HEK293 (cell line): Measurements from ENCODE around the gene SLC8A2.

ENCODE experiments used
- CTCF ChIA-PET: fragments of 350-600 bp; formaldehyde crosslinking; extraction: SDS; loops from one replicate; lab custom pipeline; 2021; ENCODE audit warnings: antibody characterized with exemption; lab: Yijun Ruan, JAX
- POLR2A ChIA-PET: fragments of 300-600 bp; formaldehyde crosslinking; extraction: SDS; loops from one replicate; lab custom pipeline; 2020; ENCODE audit warnings: antibody characterized with exemption, inconsistent platforms; lab: Yijun Ruan, JAX
- H3K27ac ChIP-seq: fragments of 200-500 bp; sonication (Bioruptor generic); 2 replicates; pipeline ENCODE4 v1.5.1; 2014; ENCODE audit warnings: low read depth, low read length, control low read depth, inconsistent platforms; ENCODE audit errors: extremely low read depth
- H3K36me3 ChIP-seq, 2 experiments: fragments of 200-500 bp in 1 of 2; sonication (Bioruptor generic) in 1 of 2; 1 replicate in 1 of 2; 2 replicates in 1 of 2; pipeline ENCODE4 v1.5.1; 2014 to 2017; ENCODE audit warnings: inconsistent platforms in 2 of 2, low read length in 2 of 2; ENCODE audit not compliant: control insufficient read depth in 2 of 2, insufficient read depth in 1 of 2
- H3K4me1 ChIP-seq: fragments of 200-500 bp; sonication (Bioruptor generic); 2 replicates; pipeline ENCODE4 v1.5.1; 2014; ENCODE audit warnings: mild to moderate bottlenecking, low read length, inconsistent platforms; ENCODE audit not compliant: control insufficient read depth, insufficient read depth
- H3K4me3 ChIP-seq: 2 replicates; pipeline ENCODE4 v1.5.1; 2011; ENCODE audit warnings: low read depth, mild to moderate bottlenecking, control low read depth, low read length, moderate library complexity
- H3K9me3 ChIP-seq: fragments of 200-500 bp; sonication (Bioruptor generic); 2 replicates; pipeline ENCODE4 v1.5.1; 2014; ENCODE audit warnings: low read depth, low read length, inconsistent platforms; ENCODE audit not compliant: control insufficient read depth, insufficient read depth
- KLF8 ChIP-seq: fragments of 450-650 bp; formaldehyde crosslinking; IDR thresholded peaks from 2 replicates; pipeline ENCODE4 v1.5.1; 2016; ENCODE audit warnings: missing biosample characterization, missing genetic modification characterization
- ZNF121 ChIP-seq: fragments of 450-650 bp; formaldehyde crosslinking; IDR thresholded peaks from 2 replicates; pipeline ENCODE4 v1.5.1; 2016; ENCODE audit warnings: missing biosample characterization, missing genetic modification characterization
- ZNF169 ChIP-seq: fragments of 450-650 bp; formaldehyde crosslinking; IDR thresholded peaks from 2 replicates; pipeline ENCODE4 v1.5.1; 2016; ENCODE audit warnings: missing biosample characterization, missing genetic modification characterization
- ZNF24 ChIP-seq: fragments of 450-650 bp; formaldehyde crosslinking; IDR thresholded peaks from 2 replicates; pipeline ENCODE4 v1.5.1; 2016; ENCODE audit warnings: missing biosample characterization, missing genetic modification characterization
- ZNF404 ChIP-seq: fragments of 450-650 bp; formaldehyde crosslinking; IDR thresholded peaks from 2 replicates; pipeline ENCODE4 v1.5.1; 2017; ENCODE audit warnings: missing biosample characterization, missing genetic modification characterization
- ZNF426 ChIP-seq: fragments of 450-650 bp; formaldehyde crosslinking; IDR thresholded peaks from 2 replicates; pipeline ENCODE4 v1.5.1; 2017; ENCODE audit warnings: missing biosample characterization, missing genetic modification characterization, mild to moderate bottlenecking, inconsistent platforms, moderate library complexity
- ZNF555 ChIP-seq: fragments of 450-650 bp; formaldehyde crosslinking; conservative IDR thresholded peaks from 2 replicates; pipeline ENCODE4 v1.5.1; 2017; ENCODE audit warnings: missing biosample characterization, mild to moderate bottlenecking, missing genetic modification characterization, inconsistent platforms
- ZNF560 ChIP-seq: fragments of 450-650 bp; formaldehyde crosslinking; IDR thresholded peaks from 2 replicates; pipeline ENCODE4 v1.5.1; 2017; ENCODE audit warnings: missing biosample characterization, missing genetic modification characterization, borderline replicate concordance
- ZNF777 ChIP-seq: fragments of 450-650 bp; formaldehyde crosslinking; IDR thresholded peaks from 2 replicates; pipeline ENCODE4 v1.5.1; 2017; ENCODE audit warnings: missing biosample characterization, missing genetic modification characterization, borderline replicate concordance
- TF ChIP-seq, protein P1 (sequence below): fragments of 450-650 bp; formaldehyde crosslinking; IDR thresholded peaks from 2 replicates; pipeline ENCODE4 v1.5.1; 2016; ENCODE audit warnings: missing biosample characterization, missing genetic modification characterization
- TF ChIP-seq, protein P2 (sequence below): fragments of 450-650 bp; formaldehyde crosslinking; IDR thresholded peaks from 2 replicates; pipeline ENCODE4 v1.5.1; 2016; ENCODE audit warnings: missing biosample characterization, missing genetic modification characterization, low read depth
- TF ChIP-seq, protein P3 (sequence below): fragments of 450-650 bp; formaldehyde crosslinking; IDR thresholded peaks from 2 replicates; pipeline ENCODE4 v1.5.1; 2017; ENCODE audit warnings: missing biosample characterization, missing genetic modification characterization
- TF ChIP-seq, protein P4 (sequence below): fragments of 450-650 bp; formaldehyde crosslinking; IDR thresholded peaks from 2 replicates; pipeline ENCODE4 v1.5.1; 2016; ENCODE audit warnings: missing biosample characterization, missing genetic modification characterization
- TF ChIP-seq, protein P5 (sequence below): fragments of 450-650 bp; formaldehyde crosslinking; IDR thresholded peaks from 2 replicates; pipeline ENCODE4 v1.5.1; 2017; ENCODE audit warnings: missing biosample characterization, missing genetic modification characterization

SLC8A2 gene

DNA sequence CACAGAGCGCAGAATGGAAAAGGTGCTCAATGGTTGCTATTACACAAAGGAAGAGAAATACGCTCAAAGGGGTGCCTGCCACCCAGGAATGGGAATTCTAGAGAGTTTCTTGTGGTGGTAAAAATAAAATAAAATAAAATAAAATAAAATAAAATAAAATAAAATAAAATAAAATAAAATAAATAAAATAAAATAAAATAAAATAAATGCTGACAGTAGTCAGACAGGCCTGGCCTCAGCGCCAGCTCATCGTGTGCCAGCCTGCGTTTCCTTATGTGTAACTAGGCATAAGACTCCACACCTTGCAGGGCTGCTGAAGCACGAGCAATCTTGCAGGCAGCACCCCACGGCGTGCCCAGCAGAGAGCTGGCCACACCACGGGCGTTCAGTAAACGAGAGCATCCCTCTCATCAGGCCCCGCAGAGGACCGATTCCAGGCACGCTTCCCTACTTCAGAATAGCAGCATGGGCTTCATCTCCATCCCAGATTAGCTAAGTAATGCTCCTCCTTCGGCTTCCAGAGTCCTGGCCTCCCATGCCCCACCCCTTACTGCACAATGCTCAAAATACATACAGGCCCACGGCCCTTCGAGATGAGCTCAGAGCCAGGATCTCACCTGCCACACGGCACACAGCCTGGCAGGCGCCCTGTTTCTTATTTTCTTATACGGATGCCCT, 37.6 kb upstream of the SLC8A2 start:
- no peak overlapping the region for H3K27ac ChIP-seq

DNA sequence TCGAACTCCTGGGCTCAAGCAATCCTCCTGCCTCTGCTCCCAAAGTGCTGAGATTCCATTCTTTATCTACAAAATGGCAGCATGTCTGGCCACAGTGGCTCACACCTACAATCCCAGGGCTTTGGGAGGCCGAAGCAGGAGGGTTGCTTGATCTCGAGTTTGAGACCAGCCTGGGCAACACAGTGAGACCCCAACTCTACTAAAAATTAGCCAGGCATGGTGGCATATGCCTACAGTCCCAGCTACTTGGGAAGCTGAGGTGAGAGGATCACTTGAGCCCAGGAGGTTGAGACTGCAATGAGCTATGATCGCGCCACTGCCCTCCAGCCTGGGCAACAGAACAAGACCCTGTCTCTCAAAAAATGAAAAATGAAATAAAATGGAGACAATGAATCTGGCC, 37.0 kb upstream of the SLC8A2 start:
- Histone ChIP-seq H3K9me3 (no peaks in the 10 kb centered on the region), H3K36me3 (peaks cover 7 to 44% of the 10 kb centered on the region in 2 experiments; a peak in 2 of 3 replicates), H3K4me1 (peaks cover 17% of the 10 kb centered on the region), H3K27ac (no peak overlapping the region), H3K4me3 (no peak overlapping the region)
- TF ChIP-seq, protein P1, sequence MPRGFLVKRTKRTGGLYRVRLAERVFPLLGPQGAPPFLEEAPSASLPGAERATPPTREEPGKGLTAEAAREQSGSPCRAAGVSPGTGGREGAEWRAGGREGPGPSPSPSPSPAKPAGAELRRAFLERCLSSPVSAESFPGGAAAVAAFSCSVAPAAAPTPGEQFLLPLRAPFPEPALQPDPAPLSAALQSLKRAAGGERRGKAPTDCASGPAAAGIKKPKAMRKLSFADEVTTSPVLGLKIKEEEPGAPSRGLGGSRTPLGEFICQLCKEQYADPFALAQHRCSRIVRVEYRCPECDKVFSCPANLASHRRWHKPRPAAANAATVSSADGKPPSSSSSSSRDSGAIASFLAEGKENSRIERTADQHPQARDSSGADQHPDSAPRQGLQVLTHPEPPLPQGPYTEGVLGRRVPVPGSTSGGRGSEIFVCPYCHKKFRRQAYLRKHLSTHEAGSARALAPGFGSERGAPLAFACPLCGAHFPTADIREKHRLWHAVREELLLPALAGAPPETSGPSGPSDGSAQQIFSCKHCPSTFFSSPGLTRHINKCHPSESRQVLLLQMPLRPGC (tag by site-specific recombination): no peak
- TF ChIP-seq KLF8 (tag by site-specific recombination) (no peak), ZNF404 (tag by site-specific recombination) (no peak), ZNF560 (tag by site-specific recombination) (no peak), ZNF169 (no peak), ZNF121 (tag by site-specific recombination) (peak; percentile 88)
- POLR2A ChIA-PET: no interaction called here
- CTCF ChIA-PET: interaction anchor here (0.5 to 1.2 kb wide), 4 partner anchors 13 to 70 kb away, joined by 3 to 9 read pairs (median 6); partner anchors contain the start of gene KPTN

More for the DNA sequence above, 37.6 kb upstream of the SLC8A2 start:
- H3K9me3 ChIP-seq: no peaks in the 10 kb centered on the region
- TF ChIP-seq, protein P2, sequence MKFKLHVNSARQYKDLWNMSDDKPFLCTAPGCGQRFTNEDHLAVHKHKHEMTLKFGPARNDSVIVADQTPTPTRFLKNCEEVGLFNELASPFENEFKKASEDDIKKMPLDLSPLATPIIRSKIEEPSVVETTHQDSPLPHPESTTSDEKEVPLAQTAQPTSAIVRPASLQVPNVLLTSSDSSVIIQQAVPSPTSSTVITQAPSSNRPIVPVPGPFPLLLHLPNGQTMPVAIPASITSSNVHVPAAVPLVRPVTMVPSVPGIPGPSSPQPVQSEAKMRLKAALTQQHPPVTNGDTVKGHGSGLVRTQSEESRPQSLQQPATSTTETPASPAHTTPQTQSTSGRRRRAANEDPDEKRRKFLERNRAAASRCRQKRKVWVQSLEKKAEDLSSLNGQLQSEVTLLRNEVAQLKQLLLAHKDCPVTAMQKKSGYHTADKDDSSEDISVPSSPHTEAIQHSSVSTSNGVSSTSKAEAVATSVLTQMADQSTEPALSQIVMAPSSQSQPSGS: no peak
- TF ChIP-seq, protein P3, sequence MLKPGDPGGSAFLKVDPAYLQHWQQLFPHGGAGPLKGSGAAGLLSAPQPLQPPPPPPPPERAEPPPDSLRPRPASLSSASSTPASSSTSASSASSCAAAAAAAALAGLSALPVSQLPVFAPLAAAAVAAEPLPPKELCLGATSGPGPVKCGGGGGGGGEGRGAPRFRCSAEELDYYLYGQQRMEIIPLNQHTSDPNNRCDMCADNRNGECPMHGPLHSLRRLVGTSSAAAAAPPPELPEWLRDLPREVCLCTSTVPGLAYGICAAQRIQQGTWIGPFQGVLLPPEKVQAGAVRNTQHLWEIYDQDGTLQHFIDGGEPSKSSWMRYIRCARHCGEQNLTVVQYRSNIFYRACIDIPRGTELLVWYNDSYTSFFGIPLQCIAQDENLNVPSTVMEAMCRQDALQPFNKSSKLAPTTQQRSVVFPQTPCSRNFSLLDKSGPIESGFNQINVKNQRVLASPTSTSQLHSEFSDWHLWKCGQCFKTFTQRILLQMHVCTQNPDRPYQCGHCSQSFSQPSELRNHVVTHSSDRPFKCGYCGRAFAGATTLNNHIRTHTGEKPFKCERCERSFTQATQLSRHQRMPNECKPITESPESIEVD (tag by site-specific recombination): no peak
- TF ChIP-seq ZNF555 (tag by site-specific recombination): no peak
- TF ChIP-seq, protein P4, sequence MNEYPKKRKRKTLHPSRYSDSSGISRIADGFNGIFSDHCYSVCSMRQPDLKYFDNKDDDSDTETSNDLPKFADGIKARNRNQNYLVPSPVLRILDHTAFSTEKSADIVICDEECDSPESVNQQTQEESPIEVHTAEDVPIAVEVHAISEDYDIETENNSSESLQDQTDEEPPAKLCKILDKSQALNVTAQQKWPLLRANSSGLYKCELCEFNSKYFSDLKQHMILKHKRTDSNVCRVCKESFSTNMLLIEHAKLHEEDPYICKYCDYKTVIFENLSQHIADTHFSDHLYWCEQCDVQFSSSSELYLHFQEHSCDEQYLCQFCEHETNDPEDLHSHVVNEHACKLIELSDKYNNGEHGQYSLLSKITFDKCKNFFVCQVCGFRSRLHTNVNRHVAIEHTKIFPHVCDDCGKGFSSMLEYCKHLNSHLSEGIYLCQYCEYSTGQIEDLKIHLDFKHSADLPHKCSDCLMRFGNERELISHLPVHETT (tag by site-specific recombination): no peak
- no peak for TF ChIP-seq ZNF777
- TF ChIP-seq ZNF426 (tag by site-specific recombination): no peak
- TF ChIP-seq, protein P5, sequence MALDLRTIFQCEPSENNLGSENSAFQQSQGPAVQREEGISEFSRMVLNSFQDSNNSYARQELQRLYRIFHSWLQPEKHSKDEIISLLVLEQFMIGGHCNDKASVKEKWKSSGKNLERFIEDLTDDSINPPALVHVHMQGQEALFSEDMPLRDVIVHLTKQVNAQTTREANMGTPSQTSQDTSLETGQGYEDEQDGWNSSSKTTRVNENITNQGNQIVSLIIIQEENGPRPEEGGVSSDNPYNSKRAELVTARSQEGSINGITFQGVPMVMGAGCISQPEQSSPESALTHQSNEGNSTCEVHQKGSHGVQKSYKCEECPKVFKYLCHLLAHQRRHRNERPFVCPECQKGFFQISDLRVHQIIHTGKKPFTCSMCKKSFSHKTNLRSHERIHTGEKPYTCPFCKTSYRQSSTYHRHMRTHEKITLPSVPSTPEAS (tag by site-specific recombination): no peak
- TF ChIP-seq ZNF24 (tag by site-specific recombination): no peak
- H3K4me1 ChIP-seq: peaks cover 17% of the 10 kb centered on the region
- ChIA-PET CTCF (interaction anchor here (1.2 to 2.4 kb wide), 2 partner anchors 14 to 73 kb away, joined by 4 to 8 read pairs; no protein-coding TSS in a partner anchor), POLR2A (interaction anchor here (0.6 kb wide), 2 partner anchors 25 to 69 kb away, joined by 3 to 6 read pairs; no protein-coding TSS in a partner anchor)
- no peak overlapping the region for H3K4me3 ChIP-seq
- peaks cover 7 to 39% of the 10 kb centered on the region in 2 experiments; a peak in 2 of 3 replicates for H3K36me3 ChIP-seq
